ENCODE measurements around the gene BCDIN3D.

GRCh38 chr12:49869816-49870500, 27.1 kb upstream of the BCDIN3D start:
- TF ChIP-seq, protein P1, sequence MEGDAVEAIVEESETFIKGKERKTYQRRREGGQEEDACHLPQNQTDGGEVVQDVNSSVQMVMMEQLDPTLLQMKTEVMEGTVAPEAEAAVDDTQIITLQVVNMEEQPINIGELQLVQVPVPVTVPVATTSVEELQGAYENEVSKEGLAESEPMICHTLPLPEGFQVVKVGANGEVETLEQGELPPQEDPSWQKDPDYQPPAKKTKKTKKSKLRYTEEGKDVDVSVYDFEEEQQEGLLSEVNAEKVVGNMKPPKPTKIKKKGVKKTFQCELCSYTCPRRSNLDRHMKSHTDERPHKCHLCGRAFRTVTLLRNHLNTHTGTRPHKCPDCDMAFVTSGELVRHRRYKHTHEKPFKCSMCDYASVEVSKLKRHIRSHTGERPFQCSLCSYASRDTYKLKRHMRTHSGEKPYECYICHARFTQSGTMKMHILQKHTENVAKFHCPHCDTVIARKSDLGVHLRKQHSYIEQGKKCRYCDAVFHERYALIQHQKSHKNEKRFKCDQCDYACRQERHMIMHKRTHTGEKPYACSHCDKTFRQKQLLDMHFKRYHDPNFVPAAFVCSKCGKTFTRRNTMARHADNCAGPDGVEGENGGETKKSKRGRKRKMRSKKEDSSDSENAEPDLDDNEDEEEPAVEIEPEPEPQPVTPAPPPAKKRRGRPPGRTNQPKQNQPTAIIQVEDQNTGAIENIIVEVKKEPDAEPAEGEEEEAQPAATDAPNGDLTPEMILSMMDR (optimal IDR thresholded peaks at IDR 0.05 in 1 of 3, IDR thresholded peaks at IDR 0.05 in 1 of 3, conservative IDR thresholded peaks at IDR 0.05 in 1 of 3; ENCODE audit: extremely low read depth in 1 of 3, insufficient read depth in 2 of 3, low read length in 3 of 3) = no peak
- no peak for TF ChIP-seq EZH2 (IDR thresholded peaks at IDR 0.05; ENCODE audit: low read length)

Data from keratinocyte (primary cell).